Osteocyte (in vitro differentiated cells): Measurements from ENCODE around the gene NRXN3. TPM values are rescaled to one million over a fixed set of nuclear protein-coding genes. Genes with fewer than 3 reads are reported as not detected.

ENCODE experiments used
- DNase-seq: peaks from one replicate; pipeline ENCODE4 v3.0.0; 2021; ENCODE audit warnings: mixed read lengths; ENCODE audit not compliant: unreplicated experiment; ENCODE audit errors: extremely low spot score
- H3K27ac Mint-ChIP-seq: one replicate; pipeline ENCODE4 v1.8.0; 2021; ENCODE audit warnings: mild to moderate bottlenecking, mixed read lengths; ENCODE audit not compliant: unreplicated experiment
- H3K27me3 Mint-ChIP-seq: one replicate; pipeline ENCODE4 v1.8.0; 2021; ENCODE audit warnings: mixed read lengths; ENCODE audit not compliant: unreplicated experiment
- H3K36me3 Mint-ChIP-seq: one replicate; pipeline ENCODE4 v1.8.0; 2021; ENCODE audit warnings: mixed read lengths; ENCODE audit not compliant: unreplicated experiment
- H3K4me1 Mint-ChIP-seq: one replicate; pipeline ENCODE4 v1.8.0; 2021; ENCODE audit warnings: mixed read lengths; ENCODE audit not compliant: unreplicated experiment
- H3K4me3 Mint-ChIP-seq: one replicate; pipeline ENCODE4 v1.8.0; 2021; ENCODE audit warnings: mild to moderate bottlenecking, moderate library complexity, mixed read lengths; ENCODE audit not compliant: unreplicated experiment
- H3K9me3 Mint-ChIP-seq: one replicate; pipeline ENCODE4 v1.8.0; 2021; ENCODE audit warnings: mixed read lengths; ENCODE audit not compliant: unreplicated experiment
- CTCF ChIP-seq: fragments of 200-600 bp; sonication (generic); IDR thresholded peaks from 2 replicates; pipeline ENCODE4 v1.5.0; 2021; ENCODE audit warnings: antibody characterized with exemption, mild to moderate bottlenecking, moderate library complexity
- total RNA-seq: library from RNA; stranded (reverse); gene quantifications from 2 replicates; pipeline ENCODE4 v1.2.1, GENCODE V29; 2021

NRXN3 gene
- total RNA-seq, 1 donor from 2014 or later, result 26.5 TPM

DNA sequence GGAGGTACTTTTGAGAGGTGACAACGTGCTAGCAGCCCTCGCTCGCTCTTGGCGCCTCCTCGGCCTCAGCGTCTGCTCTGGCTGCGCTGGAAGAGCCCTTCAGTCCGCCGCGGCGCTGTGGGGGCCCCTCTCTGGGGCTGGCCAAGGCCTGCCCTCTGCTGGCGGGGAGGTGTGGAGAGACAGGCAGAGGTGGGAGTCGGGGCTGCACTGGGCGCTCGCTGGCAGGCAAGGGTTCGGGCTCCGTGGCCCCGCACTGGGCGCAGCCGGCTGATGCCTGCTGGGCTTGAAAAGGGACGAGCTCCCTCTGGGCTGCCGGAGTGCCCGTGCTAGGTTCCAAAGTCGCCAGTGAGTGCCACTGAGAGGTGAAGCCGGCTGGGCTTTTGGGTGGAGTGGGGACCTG is 1461.1 kb downstream of the NRXN3 start:
- no peak overlapping the region for H3K27ac Mint-ChIP-seq
- no peak overlapping the region for H3K4me3 Mint-ChIP-seq
- no peak for TF ChIP-seq CTCF
- DNase-seq, result no peak
- H3K4me1 Mint-ChIP-seq, result no peaks in the 10 kb centered on the region
- no peaks in the 10 kb centered on the region for H3K36me3 Mint-ChIP-seq
- H3K27me3 Mint-ChIP-seq, result no peaks in the 10 kb centered on the region
- peaks cover 4% of the 10 kb centered on the region for H3K9me3 Mint-ChIP-seq

- H3K36me3 Mint-ChIP-seq, result no peaks in the 10 kb centered on the region
- no peak for DNase-seq
- H3K27ac Mint-ChIP-seq, result no peak overlapping the region
- peaks cover 4% of the 10 kb centered on the region for H3K9me3 Mint-ChIP-seq
- no peaks in the 10 kb centered on the region for H3K27me3 Mint-ChIP-seq
- peaks cover 4% of the 10 kb centered on the region for H3K4me1 Mint-ChIP-seq
- TF ChIP-seq CTCF, result no peak
- H3K4me3 Mint-ChIP-seq, result no peak overlapping the region
These were observed 1468.6 kb downstream of the NRXN3 start for GRCh38 chr14:79638672-79639266.

- H3K4me3 Mint-ChIP-seq, result no peak overlapping the region
- no peak for TF ChIP-seq CTCF
- no peak for DNase-seq
- no peak overlapping the region for H3K27ac Mint-ChIP-seq
- H3K27me3 Mint-ChIP-seq, result no peaks in the 10 kb centered on the region
- H3K4me1 Mint-ChIP-seq, result peaks cover 4% of the 10 kb centered on the region
- no peaks in the 10 kb centered on the region for H3K9me3 Mint-ChIP-seq
- H3K36me3 Mint-ChIP-seq, result no peaks in the 10 kb centered on the region
These were observed 1469.4 kb downstream of the NRXN3 start for GRCh38 chr14:79639613-79640012.

GRCh38 chr14:79641371-79641770 is 1471.2 kb downstream of the NRXN3 start:
- no peak overlapping the region for H3K4me3 Mint-ChIP-seq
- no peaks in the 10 kb centered on the region for H3K27me3 Mint-ChIP-seq
- H3K4me1 Mint-ChIP-seq, result peaks cover 4% of the 10 kb centered on the region
- H3K9me3 Mint-ChIP-seq, result no peaks in the 10 kb centered on the region
- H3K36me3 Mint-ChIP-seq, result no peaks in the 10 kb centered on the region
- no peak overlapping the region for H3K27ac Mint-ChIP-seq
- no peak for TF ChIP-seq CTCF
- DNase-seq, result no peak

GRCh38 chr14:79643132-79643531 is 1473.0 kb downstream of the NRXN3 start:
- no peaks in the 10 kb centered on the region for H3K9me3 Mint-ChIP-seq
- H3K36me3 Mint-ChIP-seq, result no peaks in the 10 kb centered on the region
- peaks cover 3% of the 10 kb centered on the region for H3K4me1 Mint-ChIP-seq
- H3K27me3 Mint-ChIP-seq, result no peaks in the 10 kb centered on the region
- H3K4me3 Mint-ChIP-seq, result no peak overlapping the region
- TF ChIP-seq CTCF, result no peak
- no peak for DNase-seq
- H3K27ac Mint-ChIP-seq, result no peak overlapping the region
